Tibial nerve (tissue), 4 donors: Measurements from ENCODE around the gene VOPP1.

Experiments
- CTCF ChIP-seq, 5 experiments: fragments of 200-600 bp in 3 of 5; fragments of 450-650 bp in 2 of 5; sonication (generic) in 3 of 5; IDR thresholded peaks; one replicate each; pipeline ENCODE4 v1.5.1; 2016 to 2019; ENCODE audit warnings: antibody characterized with exemption in 5 of 5, mild to moderate bottlenecking in 3 of 5, moderate library complexity in 2 of 5
- EP300 ChIP-seq, 2 donors: sonication (generic); formaldehyde crosslinking; IDR thresholded peaks; one replicate each; pipeline ENCODE4 v1.6.1; 2017; ENCODE audit warnings: antibody characterized with exemption in 2 of 2, mild to moderate bottlenecking in 1 of 2
- POLR2A ChIP-seq, 2 donors: fragments of 450-650 bp; IDR thresholded peaks; one replicate each; pipeline ENCODE4 v1.6.1; 2017; ENCODE audit warnings: antibody characterized with exemption in 2 of 2, mild to moderate bottlenecking in 2 of 2, moderate library complexity in 2 of 2

GRCh38 chr7:55439627-55440026, 132.7 kb downstream of the VOPP1 start:
- no peak for TF ChIP-seq CTCF (IDR thresholded peaks at IDR 0.05)
- no peak for TF ChIP-seq EP300 (IDR thresholded peaks at IDR 0.05)
- TF ChIP-seq POLR2A (IDR thresholded peaks at IDR 0.05) = no peak
